ENCODE results near the gene CYP27C1. TPM values are rescaled to one million over a fixed set of nuclear protein-coding genes. Genes with fewer than 3 reads are reported as not detected.

CYP27C1 gene
- total RNA-seq, 1 experiment from 2014 or later = not detected

GRCh38 chr2:127165539-127165935, 54.6 kb downstream of the CYP27C1 start:
- ChIA-PET POLR2A (no interaction called here), CTCF (interaction anchor here (1.2 kb wide), 1 partner anchor 31 kb away, joined by 4 read pairs; no protein-coding TSS in a partner anchor), RAD21 (ENCODE audit: low non-redundant PET in 1 of 2, low total read pairs in 2 of 2, uncharacterized antibody in 2 of 2, unreplicated experiment in 2 of 2) (no interaction called here)
- H3K4me1 ChIP-seq (ENCODE audit: control insufficient read depth in 1 of 2, insufficient read depth in 2 of 2, low read length in 2 of 2) = no peaks in the 10 kb centered on the region
- no peaks in the 10 kb centered on the region for H4K20me1 ChIP-seq (ENCODE audit: insufficient read depth)
- no peaks in the 10 kb centered on the region for H3K9me3 ChIP-seq (ENCODE audit: control insufficient read depth in 1 of 2, insufficient read depth in 1 of 2, low read depth in 1 of 2, low read length in 2 of 2)
- no peak overlapping the region for H3K4me2 ChIP-seq (ENCODE audit: low read length)
- H3K36me3 ChIP-seq (ENCODE audit: control insufficient read depth in 1 of 2, insufficient read depth in 2 of 2, low read length in 2 of 2) = no peaks in the 10 kb centered on the region
- intact Hi-C loops (cut with micrococcal nuclease) = no loop called here
- no peak overlapping the region for H3K27ac ChIP-seq (ENCODE audit: low read depth, low read length)
- TF ChIP-seq ZNF274 (IDR thresholded peaks at IDR 0.05; ENCODE audit: low read depth, low read length) (no peak), REST (IDR thresholded peaks at IDR 0.05; ENCODE audit: low read depth) (no peak), RAD21 (IDR thresholded peaks at IDR 0.05; ENCODE audit: low read depth) (no peak), ZBTB33 (IDR thresholded peaks at IDR 0.05; ENCODE audit: extremely low read depth, insufficient replicate concordance, low read length) (no peak)
- H3K4me3 ChIP-seq (replicated peaks in 1 of 2; ENCODE audit: low read depth in 1 of 2, low read length in 2 of 2) = no peak overlapping the region
- BruUV-seq (replicated peaks) = no TSS peak
- ATAC-seq = no peak
- no peak overlapping the region for H3K9ac ChIP-seq (ENCODE audit: low read length)
- no peaks in the 10 kb centered on the region for H3K79me2 ChIP-seq (ENCODE audit: insufficient read depth, low read length)
- DNase-seq (ENCODE audit: low read depth, low spot score) = no peak
- no peak overlapping the region for H2AFZ ChIP-seq (ENCODE audit: low read depth, low read length, poor library complexity, severe bottlenecking)
- H3K9me2 ChIP-seq (ENCODE audit: insufficient read depth) = no peaks in the 10 kb centered on the region
- no peaks in the 10 kb centered on the region for H3K27me3 ChIP-seq (ENCODE audit: insufficient read depth, low read length)
